ENCODE results near the gene PGM1. TPM values are rescaled to one million over a fixed set of nuclear protein-coding genes. Genes with fewer than 3 reads are reported as not detected.
"Not testable (repeated sequence)": the region's sequence is repeated elsewhere in the genome, so short reads cannot be mapped to it uniquely, and the experiment has no call there.

Gene PGM1
- total RNA-seq, 1 experiment from 2014 or later, result 10.7 TPM

DNA sequence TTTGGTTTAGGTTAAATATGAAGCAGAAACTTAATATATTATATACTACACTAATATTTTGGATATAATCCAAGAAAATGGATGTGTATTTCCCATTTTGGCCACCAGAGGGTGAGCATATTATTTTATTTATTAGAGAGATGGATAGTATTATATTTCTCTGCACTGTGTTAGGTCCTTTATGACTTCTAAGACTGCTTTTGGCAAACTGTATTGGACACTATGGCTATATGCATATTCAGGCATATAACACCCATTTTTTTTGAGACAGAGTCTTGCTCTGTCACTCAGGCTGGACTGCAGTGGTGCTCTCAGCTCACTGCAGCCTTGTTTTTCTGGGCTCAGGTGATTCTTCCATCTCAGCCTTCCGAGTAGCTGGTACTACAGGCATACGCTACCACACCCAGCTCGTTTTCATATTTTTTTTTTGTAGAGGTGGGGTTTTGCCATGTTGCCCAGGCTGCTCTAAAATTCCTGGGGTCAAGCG, 17.8 kb upstream of the PGM1 start:
- Histone ChIP-seq H3K4me1 (ENCODE audit: insufficient read depth, low read length, poor library complexity, severe bottlenecking) (no peaks in the 10 kb centered on the region), H3K27ac (ENCODE audit: low read depth, low read length, poor library complexity, severe bottlenecking) (no peak overlapping the region), H3K9me3 (ENCODE audit: low read depth, low read length, poor library complexity, severe bottlenecking) (peaks cover 4% of the 10 kb centered on the region), H3K27me3 (replicated peaks; ENCODE audit: insufficient read depth, low read depth, low read length, poor library complexity) (no peaks in the 10 kb centered on the region), H3K4me3 (ENCODE audit: low read depth, low read length, poor library complexity, severe bottlenecking) (no peak overlapping the region), H3K36me3 (ENCODE audit: insufficient read depth, low read length, poor library complexity, severe bottlenecking) (no peaks in the 10 kb centered on the region)
- intact Hi-C loops (cut with micrococcal nuclease; ENCODE audit: unreplicated experiment), result no loop called here
- no peak for TF ChIP-seq EZH2 (IDR thresholded peaks at IDR 0.05; ENCODE audit: borderline replicate concordance, low read depth, low read length, poor library complexity, severe bottlenecking)
- TF ChIP-seq, protein P1, sequence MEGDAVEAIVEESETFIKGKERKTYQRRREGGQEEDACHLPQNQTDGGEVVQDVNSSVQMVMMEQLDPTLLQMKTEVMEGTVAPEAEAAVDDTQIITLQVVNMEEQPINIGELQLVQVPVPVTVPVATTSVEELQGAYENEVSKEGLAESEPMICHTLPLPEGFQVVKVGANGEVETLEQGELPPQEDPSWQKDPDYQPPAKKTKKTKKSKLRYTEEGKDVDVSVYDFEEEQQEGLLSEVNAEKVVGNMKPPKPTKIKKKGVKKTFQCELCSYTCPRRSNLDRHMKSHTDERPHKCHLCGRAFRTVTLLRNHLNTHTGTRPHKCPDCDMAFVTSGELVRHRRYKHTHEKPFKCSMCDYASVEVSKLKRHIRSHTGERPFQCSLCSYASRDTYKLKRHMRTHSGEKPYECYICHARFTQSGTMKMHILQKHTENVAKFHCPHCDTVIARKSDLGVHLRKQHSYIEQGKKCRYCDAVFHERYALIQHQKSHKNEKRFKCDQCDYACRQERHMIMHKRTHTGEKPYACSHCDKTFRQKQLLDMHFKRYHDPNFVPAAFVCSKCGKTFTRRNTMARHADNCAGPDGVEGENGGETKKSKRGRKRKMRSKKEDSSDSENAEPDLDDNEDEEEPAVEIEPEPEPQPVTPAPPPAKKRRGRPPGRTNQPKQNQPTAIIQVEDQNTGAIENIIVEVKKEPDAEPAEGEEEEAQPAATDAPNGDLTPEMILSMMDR (conservative IDR thresholded peaks at IDR 0.05; ENCODE audit: low read depth, low read length), result peak; percentile 77
- DNase-seq (ENCODE audit: low spot score), result peak; percentile 55
- ChIA-PET POLR2A (ENCODE audit: low non-redundant PET) (no interaction called here), CTCF (no interaction called here)
- BruUV-seq (replicated peaks), result no TSS peak

DNA sequence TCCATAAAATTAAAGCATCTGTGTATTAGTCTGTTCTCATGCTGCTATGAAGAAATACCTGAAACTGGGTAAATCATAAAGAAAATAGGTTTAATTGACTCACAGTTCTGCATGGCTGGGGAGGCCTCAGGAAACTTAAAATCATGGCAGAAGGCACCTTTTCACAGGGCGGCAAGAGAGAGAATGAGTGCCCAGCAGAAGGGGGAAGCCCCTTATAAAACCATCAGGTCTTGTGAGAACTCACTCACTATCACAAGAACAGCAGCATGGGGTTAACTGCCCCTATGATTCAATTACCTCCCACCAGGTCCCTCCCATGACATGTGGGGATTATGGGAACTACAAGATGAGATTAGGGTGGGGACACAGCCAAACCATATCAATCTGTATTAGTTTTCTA, 6.9 kb upstream of the PGM1 start:
- BruUV-seq (replicated peaks); DNase-seq (ENCODE audit: low spot score); H3K27ac ChIP-seq (ENCODE audit: low read depth, low read length, poor library complexity, severe bottlenecking); H3K4me3 ChIP-seq (ENCODE audit: low read depth, low read length, poor library complexity, severe bottlenecking); H3K27me3 ChIP-seq (replicated peaks; ENCODE audit: insufficient read depth, low read depth, low read length, poor library complexity); POLR2A ChIA-PET (ENCODE audit: low non-redundant PET); H3K4me1 ChIP-seq (ENCODE audit: insufficient read depth, low read length, poor library complexity, severe bottlenecking); CTCF ChIA-PET; intact Hi-C loops (cut with micrococcal nuclease; ENCODE audit: unreplicated experiment); H3K36me3 ChIP-seq (ENCODE audit: insufficient read depth, low read length, poor library complexity, severe bottlenecking); H3K9me3 ChIP-seq (ENCODE audit: low read depth, low read length, poor library complexity, severe bottlenecking): not testable (repeated sequence)

DNA sequence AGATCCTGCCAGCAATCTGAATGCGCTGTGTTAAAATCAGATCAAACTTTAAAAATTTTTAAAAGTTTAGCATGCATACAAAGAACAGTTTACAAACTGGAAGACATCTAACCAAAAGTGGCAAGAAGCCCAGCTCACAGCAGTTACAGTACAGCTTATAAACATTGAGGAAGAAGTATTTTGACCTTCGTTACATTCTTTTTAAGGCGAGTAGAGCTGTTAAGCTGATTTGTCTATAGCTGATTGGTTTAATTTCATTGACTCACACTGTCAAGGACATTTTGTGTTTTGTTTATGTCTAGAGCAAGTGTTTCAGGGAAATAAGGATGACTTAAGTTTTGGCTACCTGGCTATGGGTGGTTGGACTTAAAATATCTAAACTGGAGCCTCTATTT, 3.0 kb upstream of the PGM1 start:
- Histone ChIP-seq H3K4me1 (ENCODE audit: insufficient read depth, low read length, poor library complexity, severe bottlenecking) (no peaks in the 10 kb centered on the region), H3K27me3 (replicated peaks; ENCODE audit: insufficient read depth, low read depth, low read length, poor library complexity) (no peaks in the 10 kb centered on the region), H3K4me3 (ENCODE audit: low read depth, low read length, poor library complexity, severe bottlenecking) (no peak overlapping the region), H3K36me3 (ENCODE audit: insufficient read depth, low read length, poor library complexity, severe bottlenecking) (no peaks in the 10 kb centered on the region), H3K9me3 (ENCODE audit: low read depth, low read length, poor library complexity, severe bottlenecking) (no peaks in the 10 kb centered on the region), H3K27ac (ENCODE audit: low read depth, low read length, poor library complexity, severe bottlenecking) (no peak overlapping the region)
- intact Hi-C loops (cut with micrococcal nuclease; ENCODE audit: unreplicated experiment), result no loop called here
- no TSS peak for BruUV-seq (replicated peaks)
- ChIA-PET POLR2A (ENCODE audit: low non-redundant PET) (no interaction called here), CTCF (no interaction called here)
- TF ChIP-seq, protein P1 (conservative IDR thresholded peaks at IDR 0.05; ENCODE audit: low read depth, low read length), result no peak
- no peak for TF ChIP-seq EZH2 (IDR thresholded peaks at IDR 0.05; ENCODE audit: borderline replicate concordance, low read depth, low read length, poor library complexity, severe bottlenecking)
- DNase-seq (ENCODE audit: low spot score), result no peak

DNA sequence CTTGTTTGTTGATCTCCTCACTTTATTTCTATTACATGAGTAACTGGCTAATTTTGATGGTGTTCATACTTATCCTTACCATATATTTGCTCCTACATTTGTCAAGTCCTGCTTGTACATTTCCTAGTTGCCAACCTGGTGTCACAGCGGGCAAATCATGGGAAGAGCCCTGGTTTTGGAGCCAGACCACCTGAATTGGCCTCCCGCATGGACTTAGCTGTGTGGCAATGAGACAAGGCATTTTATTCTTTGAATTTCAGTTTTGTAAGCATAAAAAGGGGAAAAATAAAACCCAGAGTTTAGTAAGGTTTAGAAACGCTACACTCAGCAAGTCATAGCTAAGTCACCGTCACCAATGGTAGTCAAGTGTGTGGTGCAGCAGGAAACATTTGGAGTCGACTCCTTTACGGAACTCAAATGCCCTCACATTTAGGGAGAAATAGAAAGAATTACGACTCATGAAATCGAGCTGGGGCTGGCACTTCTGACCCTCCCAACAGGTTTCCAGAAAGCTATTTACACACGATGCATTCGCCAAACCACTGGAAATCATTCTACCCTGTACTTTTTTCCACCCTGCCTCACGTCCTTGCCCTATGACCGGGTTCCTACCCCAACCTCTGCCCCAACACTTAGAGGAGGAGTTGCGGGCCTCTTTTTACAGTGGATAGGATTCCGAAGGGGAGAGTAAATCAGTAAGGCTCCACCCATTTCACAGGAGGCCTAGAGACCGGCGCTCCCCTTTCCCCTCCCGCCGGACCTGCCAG, 492 bp upstream of the PGM1 start:
- intact Hi-C loops (cut with micrococcal nuclease; ENCODE audit: unreplicated experiment), result no loop called here
- Histone ChIP-seq H3K27me3 (replicated peaks; ENCODE audit: insufficient read depth, low read depth, low read length, poor library complexity) (no peaks in the 10 kb centered on the region), H3K27ac (ENCODE audit: low read depth, low read length, poor library complexity, severe bottlenecking) (peak overlapping the region; percentile 27), H3K4me1 (ENCODE audit: insufficient read depth, low read length, poor library complexity, severe bottlenecking) (no peaks in the 10 kb centered on the region), H3K4me3 (ENCODE audit: low read depth, low read length, poor library complexity, severe bottlenecking) (peak overlapping the region; percentile 54), H3K36me3 (ENCODE audit: insufficient read depth, low read length, poor library complexity, severe bottlenecking) (no peaks in the 10 kb centered on the region), H3K9me3 (ENCODE audit: low read depth, low read length, poor library complexity, severe bottlenecking) (no peaks in the 10 kb centered on the region)
- ChIA-PET POLR2A (ENCODE audit: low non-redundant PET) (no interaction called here), CTCF (no interaction called here)
- DNase-seq (ENCODE audit: low spot score), result no peak
- BruUV-seq (replicated peaks), result no TSS peak
- no peak for TF ChIP-seq EZH2 (IDR thresholded peaks at IDR 0.05; ENCODE audit: borderline replicate concordance, low read depth, low read length, poor library complexity, severe bottlenecking)
- TF ChIP-seq, protein P1 (conservative IDR thresholded peaks at IDR 0.05; ENCODE audit: low read depth, low read length), result no peak
